HL-60 (cell line): ENCODE data around the gene MIAT.

ENCODE experiments used
- GABPA ChIP-seq: IDR thresholded peaks from 2 replicates; pipeline ENCODE4 v1.6.1; 2012; ENCODE audit warnings: low read depth
- POLR2AphosphoS5 ChIP-seq: IDR thresholded peaks from 2 replicates; pipeline ENCODE4 v1.6.1; 2012; ENCODE audit warnings: low read depth
- REST ChIP-seq: IDR thresholded peaks from 2 replicates; pipeline ENCODE4 v1.6.1; 2012; ENCODE audit warnings: low read depth; ENCODE audit not compliant: insufficient replicate concordance
- SPI1 ChIP-seq: IDR thresholded peaks from 2 replicates; pipeline ENCODE4 v1.6.1; 2012; ENCODE audit warnings: low read depth, mild to moderate bottlenecking, borderline replicate concordance
- TF ChIP-seq, protein P1 (sequence below): IDR thresholded peaks from one replicate; pipeline ENCODE4 v1.5.1; 2011; ENCODE audit warnings: low read length, control low read depth, inconsistent platforms; ENCODE audit not compliant: insufficient read depth

GRCh38 chr22:26623984-26624383, 33.4 kb upstream of the MIAT start:
- TF ChIP-seq REST (no peak), POLR2AphosphoS5 (no peak), SPI1 (no peak), GABPA (no peak)
- TF ChIP-seq, protein P1, sequence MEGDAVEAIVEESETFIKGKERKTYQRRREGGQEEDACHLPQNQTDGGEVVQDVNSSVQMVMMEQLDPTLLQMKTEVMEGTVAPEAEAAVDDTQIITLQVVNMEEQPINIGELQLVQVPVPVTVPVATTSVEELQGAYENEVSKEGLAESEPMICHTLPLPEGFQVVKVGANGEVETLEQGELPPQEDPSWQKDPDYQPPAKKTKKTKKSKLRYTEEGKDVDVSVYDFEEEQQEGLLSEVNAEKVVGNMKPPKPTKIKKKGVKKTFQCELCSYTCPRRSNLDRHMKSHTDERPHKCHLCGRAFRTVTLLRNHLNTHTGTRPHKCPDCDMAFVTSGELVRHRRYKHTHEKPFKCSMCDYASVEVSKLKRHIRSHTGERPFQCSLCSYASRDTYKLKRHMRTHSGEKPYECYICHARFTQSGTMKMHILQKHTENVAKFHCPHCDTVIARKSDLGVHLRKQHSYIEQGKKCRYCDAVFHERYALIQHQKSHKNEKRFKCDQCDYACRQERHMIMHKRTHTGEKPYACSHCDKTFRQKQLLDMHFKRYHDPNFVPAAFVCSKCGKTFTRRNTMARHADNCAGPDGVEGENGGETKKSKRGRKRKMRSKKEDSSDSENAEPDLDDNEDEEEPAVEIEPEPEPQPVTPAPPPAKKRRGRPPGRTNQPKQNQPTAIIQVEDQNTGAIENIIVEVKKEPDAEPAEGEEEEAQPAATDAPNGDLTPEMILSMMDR = no peak
